ENCODE measurements around the gene FAF2.

Gene FAF2

DNA sequence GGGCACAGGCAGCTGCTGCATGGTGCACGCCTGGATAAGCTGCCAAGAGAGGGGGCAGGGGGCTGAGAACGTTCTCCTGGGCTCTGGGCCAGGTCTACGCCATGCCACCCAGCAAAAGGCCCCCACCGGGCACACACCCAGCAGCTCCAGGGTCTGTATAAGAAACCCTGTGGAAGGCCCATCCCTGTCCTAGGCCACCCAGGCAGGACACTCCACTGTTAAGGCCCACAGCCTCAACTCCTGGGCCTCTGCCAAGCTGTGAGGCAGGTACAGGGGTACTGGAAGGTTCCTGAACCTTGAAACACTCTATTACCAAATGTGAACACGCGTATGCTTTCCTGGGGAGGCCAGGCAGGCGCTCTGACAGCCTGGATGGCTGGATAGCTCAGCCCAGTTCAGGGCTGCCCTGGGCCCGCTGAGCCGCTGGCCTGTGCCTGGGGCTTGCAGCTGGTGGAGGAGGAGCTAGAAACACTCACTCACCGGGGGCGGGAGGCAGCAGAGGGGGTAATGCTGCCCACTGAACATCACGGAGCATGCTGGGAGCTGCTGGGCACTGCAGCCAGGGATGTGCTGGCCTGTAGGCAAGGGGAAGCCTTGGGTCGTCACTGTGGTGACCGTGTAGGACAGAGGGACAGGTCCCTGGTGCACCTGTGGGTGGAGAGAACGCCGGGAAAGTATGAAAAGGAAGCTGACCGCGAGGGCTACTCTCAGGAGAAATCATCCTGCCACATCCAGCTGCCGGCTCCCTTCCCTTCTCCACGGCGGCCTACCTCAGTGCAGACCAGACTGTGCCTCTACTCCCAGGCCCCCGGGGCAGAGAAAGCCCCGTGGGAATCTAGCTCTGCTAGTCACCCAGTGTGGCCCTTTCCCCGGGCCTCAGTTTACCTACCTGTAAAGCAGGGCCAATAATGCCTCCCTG, 83.1 kb downstream of the FAF2 start:
- Histone ChIP-seq H3K4me3 (ENCODE audit: low read depth, low read length) (no peak overlapping the region), H3K4me1 (ENCODE audit: control insufficient read depth, insufficient read depth, low read length, unreplicated experiment) (peaks cover 29% of the 10 kb centered on the region), H2AFZ (ENCODE audit: low read length, unreplicated experiment) (no peak overlapping the region), H3K79me2 (ENCODE audit: control insufficient read depth, insufficient read depth, low read length, unreplicated experiment) (peaks cover 26% of the 10 kb centered on the region), H3K36me3 (ENCODE audit: insufficient read depth, low read length) (no peaks in the 10 kb centered on the region), H3K27ac (ENCODE audit: low read depth, low read length) (no peak overlapping the region), H3K27me3 (ENCODE audit: insufficient read depth, low read length) (no peaks in the 10 kb centered on the region)

DNA sequence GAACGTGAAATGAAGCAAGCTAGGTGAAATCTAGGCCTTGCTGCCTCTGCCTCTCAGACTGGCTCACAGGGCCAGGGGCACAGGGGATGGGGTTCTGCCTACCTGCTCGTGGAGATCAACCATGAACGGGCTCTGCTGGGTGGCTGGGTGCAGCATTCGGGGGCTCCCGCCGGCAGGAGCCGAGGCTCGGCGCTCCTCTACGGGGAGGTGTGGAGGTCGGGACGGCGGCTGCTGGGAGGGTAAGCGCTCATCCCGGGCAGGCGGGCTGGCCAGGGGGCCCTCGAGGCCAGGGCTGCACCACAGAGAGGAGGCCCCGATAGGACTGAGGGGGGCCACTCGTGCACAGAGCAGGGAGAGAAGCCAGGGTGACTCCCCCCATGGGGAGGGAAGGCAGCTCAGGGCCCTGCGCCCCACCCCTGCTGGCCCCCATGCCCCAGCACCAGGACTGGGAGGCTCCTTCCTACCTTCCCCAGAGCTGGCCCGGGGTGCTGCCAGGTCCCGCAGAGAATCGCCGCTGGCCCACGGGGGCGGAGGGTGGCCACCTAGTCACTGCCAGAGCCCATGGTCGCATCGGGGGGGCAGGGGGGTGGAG, 83.8 kb downstream of the FAF2 start:
- H3K27ac ChIP-seq (ENCODE audit: low read depth, low read length): no peak overlapping the region
- no peaks in the 10 kb centered on the region for H3K27me3 ChIP-seq (ENCODE audit: insufficient read depth, low read length)
- H2AFZ ChIP-seq (ENCODE audit: low read length, unreplicated experiment): no peak overlapping the region
- no peak overlapping the region for H3K4me3 ChIP-seq (ENCODE audit: low read depth, low read length)
- peaks cover 28% of the 10 kb centered on the region for H3K79me2 ChIP-seq (ENCODE audit: control insufficient read depth, insufficient read depth, low read length, unreplicated experiment)
- no peaks in the 10 kb centered on the region for H3K36me3 ChIP-seq (ENCODE audit: insufficient read depth, low read length)
- H3K4me1 ChIP-seq (ENCODE audit: control insufficient read depth, insufficient read depth, low read length, unreplicated experiment): peaks cover 29% of the 10 kb centered on the region

DNA sequence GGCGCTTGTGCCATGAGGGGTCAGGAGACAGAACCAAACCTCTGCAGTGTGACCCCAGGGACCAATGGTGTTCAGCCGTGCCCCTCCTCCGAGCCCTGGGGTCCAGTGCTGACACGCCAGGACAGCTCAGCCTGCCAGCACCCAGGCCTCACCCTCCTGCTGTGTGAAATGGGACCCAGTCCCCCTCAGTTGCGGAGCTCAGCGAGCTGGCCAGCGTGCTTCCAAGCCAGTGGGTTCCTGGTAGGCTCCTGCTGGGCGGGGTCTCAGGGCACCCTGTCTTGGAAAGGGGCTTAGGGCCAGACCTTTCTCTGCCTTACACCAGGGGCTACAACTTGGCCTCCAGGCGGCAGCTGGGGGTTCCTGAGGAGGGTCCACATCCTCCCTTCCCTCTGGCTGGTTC, 84.6 kb downstream of the FAF2 start:
- Histone ChIP-seq H3K79me2 (ENCODE audit: control insufficient read depth, insufficient read depth, low read length, unreplicated experiment) (peaks cover 28% of the 10 kb centered on the region), H3K27ac (ENCODE audit: low read depth, low read length) (no peak overlapping the region), H3K4me1 (ENCODE audit: control insufficient read depth, insufficient read depth, low read length, unreplicated experiment) (peaks cover 29% of the 10 kb centered on the region), H3K36me3 (ENCODE audit: insufficient read depth, low read length) (no peaks in the 10 kb centered on the region), H3K27me3 (ENCODE audit: insufficient read depth, low read length) (no peaks in the 10 kb centered on the region), H3K4me3 (ENCODE audit: low read depth, low read length) (no peak overlapping the region), H2AFZ (ENCODE audit: low read length, unreplicated experiment) (no peak overlapping the region)

DNA sequence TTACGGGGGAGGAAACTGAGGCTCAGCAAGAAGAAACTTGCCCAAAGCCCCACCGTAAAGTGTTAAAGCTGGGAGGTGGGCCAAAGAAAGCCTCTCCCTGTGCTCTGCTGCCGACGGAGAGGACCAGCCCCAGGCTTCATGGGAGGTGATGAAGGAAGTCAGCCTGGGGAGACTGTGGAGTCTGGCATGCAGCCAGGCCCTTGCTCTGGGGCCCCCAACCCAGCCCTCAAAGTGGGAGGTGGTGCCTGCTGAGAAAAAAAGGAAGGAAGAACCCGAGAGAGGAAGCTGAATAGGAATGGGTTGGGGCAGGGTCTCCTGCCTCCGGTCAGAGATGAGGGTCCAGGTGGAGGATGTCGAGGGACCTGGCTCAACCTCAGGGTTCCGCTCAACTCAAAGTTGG, 85.2 kb downstream of the FAF2 start:
- H3K27me3 ChIP-seq (ENCODE audit: insufficient read depth, low read length): no peaks in the 10 kb centered on the region
- peaks cover 28% of the 10 kb centered on the region for H3K79me2 ChIP-seq (ENCODE audit: control insufficient read depth, insufficient read depth, low read length, unreplicated experiment)
- no peaks in the 10 kb centered on the region for H3K36me3 ChIP-seq (ENCODE audit: insufficient read depth, low read length)
- H3K4me1 ChIP-seq (ENCODE audit: control insufficient read depth, insufficient read depth, low read length, unreplicated experiment): peaks cover 32% of the 10 kb centered on the region
- no peak overlapping the region for H3K4me3 ChIP-seq (ENCODE audit: low read depth, low read length)
- no peak overlapping the region for H3K27ac ChIP-seq (ENCODE audit: low read depth, low read length)
- no peak overlapping the region for H2AFZ ChIP-seq (ENCODE audit: low read length, unreplicated experiment)

DNA sequence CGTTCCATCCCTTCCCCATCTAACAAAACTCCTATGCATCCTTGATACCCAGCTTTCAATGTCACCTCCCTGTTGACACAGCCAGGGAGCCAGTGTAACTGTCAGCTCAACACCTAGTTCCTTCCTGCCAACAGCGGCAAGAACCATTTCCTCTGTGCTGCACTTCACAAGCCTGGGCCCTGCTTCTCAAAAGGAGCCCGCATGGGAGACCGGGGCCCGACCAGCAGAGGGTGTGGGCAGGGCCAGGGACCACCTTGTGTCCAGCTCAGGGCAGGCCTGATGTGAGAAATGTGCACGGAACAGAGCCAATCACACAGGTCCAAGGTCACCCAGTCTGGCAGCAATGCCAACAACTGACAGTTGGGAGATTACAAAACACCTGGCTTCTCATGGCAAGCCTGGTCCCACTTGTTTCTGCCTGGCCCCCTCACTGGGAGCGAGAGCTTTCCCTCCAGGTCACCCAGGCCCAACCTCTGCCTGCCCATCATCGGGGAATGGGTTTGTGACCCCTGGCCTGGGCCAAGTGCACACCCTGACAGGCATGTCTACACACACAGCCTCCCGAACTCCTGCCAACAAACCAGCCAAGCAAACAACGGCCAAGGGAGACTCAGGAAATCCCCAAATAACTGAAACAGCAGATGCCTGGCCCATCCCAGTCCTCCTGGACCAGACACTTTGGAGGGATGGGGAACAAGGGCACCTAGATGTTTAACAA, 85.9 kb downstream of the FAF2 start:
- Histone ChIP-seq H2AFZ (ENCODE audit: low read length, unreplicated experiment) (no peak overlapping the region), H3K4me3 (ENCODE audit: low read depth, low read length) (no peak overlapping the region), H3K79me2 (ENCODE audit: control insufficient read depth, insufficient read depth, low read length, unreplicated experiment) (peaks cover 28% of the 10 kb centered on the region), H3K4me1 (ENCODE audit: control insufficient read depth, insufficient read depth, low read length, unreplicated experiment) (peaks cover 38% of the 10 kb centered on the region), H3K27me3 (ENCODE audit: insufficient read depth, low read length) (no peaks in the 10 kb centered on the region), H3K27ac (ENCODE audit: low read depth, low read length) (no peak overlapping the region), H3K36me3 (ENCODE audit: insufficient read depth, low read length) (no peaks in the 10 kb centered on the region)

DNA sequence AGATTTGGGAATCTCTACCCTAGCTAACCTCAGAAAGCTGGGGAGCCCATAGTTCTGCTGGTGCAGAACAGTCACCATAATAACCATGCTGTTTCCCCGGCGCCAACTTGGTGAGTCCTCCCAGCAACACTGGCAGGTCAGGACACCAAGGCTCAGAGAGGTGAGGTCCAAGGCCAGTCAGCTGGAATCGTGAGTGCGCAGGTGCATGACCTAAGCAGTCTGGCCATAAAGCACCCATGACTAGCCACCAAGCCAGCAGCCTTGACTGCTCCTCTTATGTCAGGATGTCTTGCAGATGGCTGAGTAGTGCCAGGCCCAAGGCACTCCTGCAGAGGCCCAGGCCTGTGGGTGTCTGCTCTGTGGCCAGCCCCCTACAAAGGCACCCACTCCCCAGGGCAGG, 86.5 kb downstream of the FAF2 start:
- Histone ChIP-seq H3K27me3 (ENCODE audit: insufficient read depth, low read length) (no peaks in the 10 kb centered on the region), H3K79me2 (ENCODE audit: control insufficient read depth, insufficient read depth, low read length, unreplicated experiment) (peaks cover 28% of the 10 kb centered on the region), H2AFZ (ENCODE audit: low read length, unreplicated experiment) (no peak overlapping the region), H3K4me1 (ENCODE audit: control insufficient read depth, insufficient read depth, low read length, unreplicated experiment) (peaks cover 39% of the 10 kb centered on the region), H3K27ac (ENCODE audit: low read depth, low read length) (no peak overlapping the region), H3K36me3 (ENCODE audit: insufficient read depth, low read length) (no peaks in the 10 kb centered on the region), H3K4me3 (ENCODE audit: low read depth, low read length) (no peak overlapping the region)

DNA sequence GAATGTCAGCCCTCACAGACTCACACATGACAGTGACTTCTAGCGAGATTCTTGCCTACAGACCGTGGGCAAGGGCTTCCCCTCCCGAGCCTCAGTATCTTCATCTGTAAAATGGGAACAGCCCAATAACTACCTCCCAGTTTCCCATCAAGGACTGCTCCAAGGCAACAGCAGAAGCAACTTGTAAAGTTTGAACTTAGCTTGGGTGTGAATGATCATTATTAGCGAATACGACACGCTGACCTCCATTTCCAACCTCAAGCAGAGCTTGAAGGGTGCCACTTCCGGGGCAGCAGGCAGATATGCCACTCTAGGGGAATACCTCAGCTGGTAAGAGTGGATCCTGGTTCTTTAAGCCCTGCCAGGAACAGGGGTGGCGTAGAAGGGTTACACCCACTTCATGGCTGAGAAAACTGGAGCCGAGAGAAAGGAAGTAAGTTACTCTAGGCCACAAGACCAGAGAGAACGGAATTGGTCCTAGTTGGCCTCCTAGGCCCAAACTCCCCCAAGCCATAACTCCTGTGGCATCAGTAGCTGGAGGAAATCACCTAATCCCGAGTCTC, 87.0 kb downstream of the FAF2 start:
- H3K36me3 ChIP-seq (ENCODE audit: insufficient read depth, low read length): no peaks in the 10 kb centered on the region
- peaks cover 28% of the 10 kb centered on the region for H3K79me2 ChIP-seq (ENCODE audit: control insufficient read depth, insufficient read depth, low read length, unreplicated experiment)
- no peak overlapping the region for H3K27ac ChIP-seq (ENCODE audit: low read depth, low read length)
- H3K4me1 ChIP-seq (ENCODE audit: control insufficient read depth, insufficient read depth, low read length, unreplicated experiment): peaks cover 39% of the 10 kb centered on the region
- no peak overlapping the region for H2AFZ ChIP-seq (ENCODE audit: low read length, unreplicated experiment)
- peak overlapping the region; percentile 85 for H3K4me3 ChIP-seq (ENCODE audit: low read depth, low read length)
- no peaks in the 10 kb centered on the region for H3K27me3 ChIP-seq (ENCODE audit: insufficient read depth, low read length)

DNA sequence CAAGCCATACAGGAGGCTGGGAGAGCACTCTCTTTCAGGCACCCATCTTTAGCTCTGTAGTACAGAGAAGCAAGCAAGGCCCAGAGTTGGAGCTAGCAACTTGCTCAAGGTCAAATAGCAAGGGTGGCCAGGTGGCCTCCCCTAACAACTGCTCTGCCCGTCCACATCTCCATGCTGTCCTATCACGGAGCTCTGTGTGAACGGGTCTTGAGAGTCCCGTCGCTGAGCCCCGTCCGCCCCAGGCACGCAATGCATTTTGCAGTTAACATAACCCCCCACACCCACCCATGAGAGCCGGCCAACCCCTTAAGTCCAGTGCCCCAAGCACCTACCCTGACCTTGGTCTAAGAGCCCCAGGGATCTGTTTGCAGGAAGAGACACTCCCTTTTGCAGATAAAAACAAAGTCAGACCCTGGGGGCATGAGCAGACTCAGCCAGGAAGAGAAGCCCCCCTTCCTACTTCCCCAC, 87.5 kb downstream of the FAF2 start:
- H2AFZ ChIP-seq (ENCODE audit: low read length, unreplicated experiment): no peak overlapping the region
- peaks cover 39% of the 10 kb centered on the region for H3K4me1 ChIP-seq (ENCODE audit: control insufficient read depth, insufficient read depth, low read length, unreplicated experiment)
- no peaks in the 10 kb centered on the region for H3K27me3 ChIP-seq (ENCODE audit: insufficient read depth, low read length)
- H3K79me2 ChIP-seq (ENCODE audit: control insufficient read depth, insufficient read depth, low read length, unreplicated experiment): peaks cover 28% of the 10 kb centered on the region
- no peaks in the 10 kb centered on the region for H3K36me3 ChIP-seq (ENCODE audit: insufficient read depth, low read length)
- H3K27ac ChIP-seq (ENCODE audit: low read depth, low read length): no peak overlapping the region
- peak overlapping the region; percentile 85 for H3K4me3 ChIP-seq (ENCODE audit: low read depth, low read length)

DNA sequence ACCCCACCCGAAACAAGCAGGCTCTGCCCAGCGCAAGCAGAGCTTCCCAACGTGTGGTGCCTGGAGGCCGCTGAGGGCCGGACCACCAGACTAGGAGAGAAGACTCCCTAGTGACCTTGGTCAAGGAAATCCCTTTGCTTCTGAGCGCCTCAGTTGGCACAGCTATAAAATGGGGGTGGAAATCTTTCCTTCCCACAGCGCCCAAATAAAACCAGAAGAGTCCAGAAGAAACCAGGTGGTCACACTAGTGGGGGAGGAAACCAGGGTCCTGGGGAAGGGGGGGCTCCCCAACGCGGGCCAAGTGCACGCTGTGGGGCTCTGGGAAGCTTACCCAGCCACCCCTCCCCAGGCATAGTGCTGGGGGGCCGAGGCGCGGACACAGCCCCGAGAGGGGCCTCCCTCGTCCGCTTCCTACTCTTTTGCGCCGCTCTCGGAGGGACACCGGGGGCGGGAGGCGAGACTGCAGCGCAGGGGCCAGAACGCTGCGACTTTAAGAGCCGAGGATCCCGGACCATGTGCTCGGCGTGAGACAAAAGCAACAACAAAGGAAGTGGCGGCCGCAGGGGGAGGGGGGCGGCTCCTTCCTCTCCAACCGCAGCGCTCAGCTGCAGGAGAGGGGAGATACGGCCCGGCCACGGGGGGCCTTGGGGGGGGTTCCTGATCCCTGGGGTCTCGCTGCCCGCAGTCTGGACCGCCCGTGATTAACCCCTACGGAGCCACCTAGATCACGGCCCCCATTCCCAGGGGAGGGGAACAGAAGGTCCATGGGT, 88.1 kb downstream of the FAF2 start:
- Histone ChIP-seq H3K36me3 (ENCODE audit: insufficient read depth, low read length) (no peaks in the 10 kb centered on the region), H3K27me3 (ENCODE audit: insufficient read depth, low read length) (no peaks in the 10 kb centered on the region), H3K27ac (ENCODE audit: low read depth, low read length) (peak overlapping the region; percentile 82), H3K4me1 (ENCODE audit: control insufficient read depth, insufficient read depth, low read length, unreplicated experiment) (peaks cover 36% of the 10 kb centered on the region), H2AFZ (ENCODE audit: low read length, unreplicated experiment) (peak overlapping the region; percentile 47), H3K79me2 (ENCODE audit: control insufficient read depth, insufficient read depth, low read length, unreplicated experiment) (peaks cover 28% of the 10 kb centered on the region), H3K4me3 (ENCODE audit: low read depth, low read length) (peak overlapping the region; percentile 85)
